ENCODE results near the gene MPO. TPM values are rescaled to one million over a fixed set of nuclear protein-coding genes. Genes with fewer than 3 reads are reported as not detected.

The MPO gene
- total RNA-seq, 1 donor from 2014 or later, result 0.42 TPM

- intact Hi-C loops (cut with micrococcal nuclease), result no loop called here
- ATAC-seq (no peak), DNase-seq (peak; percentile 12)
Measured at GRCh38 chr17:58321571-58322525, 41.1 kb upstream of the MPO start.

GRCh38 chr17:58320570-58321323 lies 40.0 kb upstream of the MPO start:
- DNase-seq, result peak; percentile 11
- ATAC-seq, result no peak
- intact Hi-C loops (cut with micrococcal nuclease), result no loop called here

- DNase-seq (peak; percentile 9), ATAC-seq (no peak)
- intact Hi-C loops (cut with micrococcal nuclease), result no loop called here
Measured at GRCh38 chr17:58320163-58320558, 39.4 kb upstream of the MPO start.

- intact Hi-C loops (cut with micrococcal nuclease), result no loop called here
- ATAC-seq (no peak), DNase-seq (peak; percentile 20)
Measured at GRCh38 chr17:58319173-58320162, 38.7 kb upstream of the MPO start.

GRCh38 chr17:58318627-58319172 lies 38.0 kb upstream of the MPO start:
- ATAC-seq (no peak), DNase-seq (no peak)
- intact Hi-C loops (cut with micrococcal nuclease), result no loop called here

- ATAC-seq, result no peak
- intact Hi-C loops (cut with micrococcal nuclease), result no loop called here
- DNase-seq, result peak; percentile 23
Measured at GRCh38 chr17:58318065-58318481, 37.3 kb upstream of the MPO start.

- DNase-seq (peak; percentile 25), ATAC-seq (peak; percentile 61)
- intact Hi-C loops (cut with micrococcal nuclease), result no loop called here
Measured at GRCh38 chr17:58317421-58318064, 36.8 kb upstream of the MPO start.

- intact Hi-C loops (cut with micrococcal nuclease), result no loop called here
- ATAC-seq (no peak), DNase-seq (peak; percentile 9)
Measured at GRCh38 chr17:58316260-58316960, 35.7 kb upstream of the MPO start.

- DNase-seq (no peak), ATAC-seq (no peak)
- intact Hi-C loops (cut with micrococcal nuclease), result no loop called here
Measured at GRCh38 chr17:58315750-58316149, 35.0 kb upstream of the MPO start.

GRCh38 chr17:58315281-58315711 lies 34.6 kb upstream of the MPO start:
- intact Hi-C loops (cut with micrococcal nuclease), result no loop called here
- ATAC-seq (no peak), DNase-seq (peak; percentile 17)

GRCh38 chr17:58314706-58315015 lies 33.9 kb upstream of the MPO start:
- ATAC-seq (no peak), DNase-seq (no peak)
- intact Hi-C loops (cut with micrococcal nuclease), result no loop called here

- DNase-seq (no peak), ATAC-seq (no peak)
- intact Hi-C loops (cut with micrococcal nuclease), result no loop called here
Measured at GRCh38 chr17:58313815-58314705, 33.3 kb upstream of the MPO start.

- intact Hi-C loops (cut with micrococcal nuclease), result no loop called here
- ATAC-seq (no peak), DNase-seq (no peak)
Measured at GRCh38 chr17:58312829-58313228, 32.1 kb upstream of the MPO start.

- DNase-seq (no peak), ATAC-seq (no peak)
- intact Hi-C loops (cut with micrococcal nuclease), result no loop called here
Measured at GRCh38 chr17:58312021-58312630, 31.4 kb upstream of the MPO start.

- intact Hi-C loops (cut with micrococcal nuclease), result no loop called here
- peak; percentile 8 for DNase-seq
- ATAC-seq, result no peak
Measured at GRCh38 chr17:58311429-58311894, 30.7 kb upstream of the MPO start.
